Smooth muscle cell of the brain vasculature (primary cell): ENCODE measurements around the gene WDR47.
"Not testable (repeated sequence)": the region's sequence is repeated elsewhere in the genome, so short reads cannot be mapped to it uniquely, and the experiment has no call there.

Experiments used
- DNase-seq: peaks from one replicate; pipeline ENCODE4 v3.0.0-alpha.2; 2012; ENCODE audit warnings: low read depth, low spot score

WDR47 gene

GRCh38 chr1:109052145-109052544 lies 10.2 kb upstream of the WDR47 start:
- not testable (repeated sequence) for DNase-seq

- no peak for DNase-seq
These were observed 8.5 kb upstream of the WDR47 start for GRCh38 chr1:109050228-109050995.

DNA sequence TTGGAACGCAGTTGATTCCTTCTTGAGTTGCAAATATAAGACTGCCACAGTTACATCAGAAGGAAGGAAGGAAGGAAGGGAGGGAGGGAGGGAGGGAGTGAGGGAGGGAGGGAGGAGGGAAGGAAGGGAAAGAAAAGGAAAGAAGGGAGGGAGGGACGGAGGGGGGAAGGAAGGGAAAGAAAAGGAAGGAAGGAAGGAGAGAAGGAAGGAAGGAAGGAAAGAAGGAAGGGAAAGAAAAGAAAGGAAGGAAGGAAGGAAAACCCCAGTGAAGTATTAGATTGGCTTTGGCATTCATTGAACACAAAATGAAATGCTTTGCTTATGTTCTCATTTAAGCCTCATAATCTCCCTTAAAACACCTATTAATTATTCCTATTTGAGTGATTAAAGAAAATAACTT lies 6.4 kb upstream of the WDR47 start:
- no peak for DNase-seq

GRCh38 chr1:109047339-109047738 lies 5.4 kb upstream of the WDR47 start:
- DNase-seq = no peak

GRCh38 chr1:109046671-109047070 lies 4.8 kb upstream of the WDR47 start:
- DNase-seq = no peak

- DNase-seq = no peak
These were observed 3.7 kb upstream of the WDR47 start for GRCh38 chr1:109045595-109045994.

DNA sequence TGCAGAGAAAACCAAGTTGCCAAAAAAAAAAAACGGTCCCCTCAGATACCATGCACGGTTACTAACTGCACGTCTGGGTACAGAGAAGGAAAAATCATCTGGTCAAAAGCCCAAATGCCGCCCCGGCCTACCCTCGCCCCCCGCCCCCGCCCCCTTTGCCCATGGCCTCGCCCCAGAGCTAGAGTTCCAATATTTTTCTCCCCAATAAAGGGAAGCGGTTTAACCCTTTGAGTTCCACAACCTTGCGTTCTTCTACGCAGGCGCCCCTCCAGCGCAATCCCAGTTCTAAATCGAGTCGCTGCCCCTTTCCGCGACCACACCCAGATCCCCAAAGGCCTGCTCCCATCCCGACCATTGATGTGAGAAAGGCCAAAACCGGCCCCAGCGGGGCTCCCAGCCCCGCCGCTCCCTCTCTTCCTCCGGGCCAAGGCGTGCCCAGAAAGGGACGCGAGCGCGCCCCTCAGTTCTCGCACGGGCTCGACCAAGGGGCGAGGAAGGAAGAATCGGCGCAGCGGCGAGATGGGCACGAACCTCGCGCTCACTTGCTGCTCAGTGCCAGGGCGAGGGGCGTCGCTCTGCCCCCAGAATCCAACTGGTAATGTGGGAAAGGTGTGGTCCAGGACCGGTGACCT lies 797 bp downstream of the WDR47 start:
- no peak for DNase-seq

- DNase-seq = no peak
These were observed 1.3 kb downstream of the WDR47 start for GRCh38 chr1:109040627-109040988.

GRCh38 chr1:109034382-109034781 lies 7.5 kb downstream of the WDR47 start:
- DNase-seq = no peak

DNA sequence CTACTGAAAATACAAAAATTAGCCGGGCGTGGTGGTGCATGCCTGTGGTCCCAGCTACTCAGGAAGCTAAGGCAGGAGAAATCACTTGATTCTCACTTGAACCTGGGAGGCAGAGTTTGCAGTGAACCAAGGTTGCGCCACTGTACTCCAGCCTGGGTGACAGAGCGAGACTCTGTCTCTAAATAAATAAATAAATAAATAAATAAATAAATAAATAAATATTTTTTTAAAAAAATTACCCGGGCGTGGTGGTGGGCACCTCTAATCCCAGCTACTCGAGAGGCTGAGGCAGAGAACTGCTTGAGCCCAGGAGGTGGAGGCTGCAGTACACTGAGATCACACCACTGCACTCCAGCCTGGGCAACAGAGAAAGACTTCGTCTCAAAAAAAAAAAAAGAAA lies 12.4 kb downstream of the WDR47 start:
- DNase-seq = not testable (repeated sequence)

DNA sequence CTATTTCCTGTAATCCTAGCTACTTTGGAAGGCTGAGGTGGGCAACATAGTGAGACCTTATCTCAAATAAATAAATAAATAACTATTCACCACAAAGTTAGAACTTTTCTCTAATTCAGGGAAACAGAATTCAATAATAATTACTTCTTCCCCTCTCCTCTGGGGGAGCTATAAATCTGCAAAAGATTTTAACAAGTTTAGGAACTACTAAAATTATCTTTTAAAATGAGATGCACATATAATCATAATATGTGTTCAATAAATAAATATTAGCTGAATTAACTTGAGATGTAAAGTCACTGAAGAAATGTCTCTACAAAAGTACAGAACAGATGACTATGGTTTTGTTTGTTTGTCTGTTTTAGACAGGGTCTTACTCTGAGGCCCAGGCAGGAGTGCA lies 14.1 kb downstream of the WDR47 start:
- DNase-seq = no peak

GRCh38 chr1:109025694-109026093 lies 16.2 kb downstream of the WDR47 start:
- no peak for DNase-seq

GRCh38 chr1:109024646-109025045 lies 17.3 kb downstream of the WDR47 start:
- no peak for DNase-seq

- DNase-seq = no peak
These were observed 21.1 kb downstream of the WDR47 start for GRCh38 chr1:109020693-109021257.

DNA sequence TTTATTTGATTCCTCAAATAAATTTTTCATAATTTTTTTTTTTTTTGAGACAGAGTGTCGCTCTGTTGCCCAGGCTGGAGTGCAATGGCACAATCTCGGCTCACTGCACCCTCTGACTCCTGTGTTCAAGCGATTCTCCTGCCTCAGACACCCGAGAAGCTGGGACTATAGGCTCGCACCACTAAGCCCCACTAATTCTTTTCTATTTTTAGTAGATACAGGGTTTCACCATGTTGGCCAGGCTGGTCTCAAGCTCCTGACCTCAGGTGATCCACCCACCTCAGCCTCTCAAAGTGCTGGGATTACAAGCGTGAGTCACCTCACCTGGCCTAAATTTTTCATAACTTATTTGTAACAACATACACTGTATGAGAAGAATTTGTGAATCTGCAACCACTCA lies 24.2 kb downstream of the WDR47 start:
- not testable (repeated sequence) for DNase-seq

GRCh38 chr1:109017134-109017533 lies 24.8 kb downstream of the WDR47 start:
- DNase-seq = no peak

DNA sequence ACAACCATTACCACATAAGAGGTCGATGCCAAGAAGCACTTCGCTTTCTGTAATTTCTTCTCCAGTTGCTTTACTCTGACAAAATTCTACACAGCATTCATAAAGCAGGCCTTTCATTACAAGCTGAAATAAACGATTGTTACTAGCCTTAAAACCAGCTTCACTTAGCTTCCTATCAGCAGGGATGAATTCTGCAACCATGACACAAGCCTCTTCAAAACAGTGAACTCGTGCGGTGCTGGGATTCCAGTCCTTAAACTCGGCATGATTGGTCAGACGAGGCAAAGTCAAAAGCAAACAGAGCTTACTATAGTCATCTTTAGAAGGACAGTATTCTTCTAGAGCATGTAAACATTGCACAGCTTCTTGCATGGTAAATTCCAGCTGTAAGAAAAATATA lies 30.6 kb downstream of the WDR47 start:
- DNase-seq = peak; percentile 10

- not testable (repeated sequence) for DNase-seq
These were observed 45.3 kb downstream of the WDR47 start for GRCh38 chr1:108996622-108997021.

- DNase-seq = no peak
These were observed 58.8 kb downstream of the WDR47 start for GRCh38 chr1:108983114-108983513.

DNA sequence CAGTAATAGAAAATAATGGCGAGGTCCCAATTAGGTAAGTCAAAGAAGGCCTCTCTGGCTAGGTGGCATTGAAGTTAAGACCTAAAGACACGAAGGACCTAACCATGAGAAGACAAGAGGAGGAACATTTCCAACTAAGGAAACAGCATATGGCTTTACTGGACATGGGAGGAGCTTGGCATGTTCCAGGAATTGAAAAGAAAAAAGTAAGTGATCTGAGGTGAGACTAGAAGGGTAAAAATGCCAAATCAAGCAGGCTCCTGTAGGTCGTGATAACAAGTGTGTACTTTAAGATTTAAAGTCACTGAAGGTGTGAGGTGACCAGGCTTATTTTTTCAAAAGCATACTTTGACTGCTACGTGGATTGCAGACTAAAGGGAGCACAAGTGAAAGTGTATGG lies 65.2 kb downstream of the WDR47 start:
- DNase-seq = no peak

DNA sequence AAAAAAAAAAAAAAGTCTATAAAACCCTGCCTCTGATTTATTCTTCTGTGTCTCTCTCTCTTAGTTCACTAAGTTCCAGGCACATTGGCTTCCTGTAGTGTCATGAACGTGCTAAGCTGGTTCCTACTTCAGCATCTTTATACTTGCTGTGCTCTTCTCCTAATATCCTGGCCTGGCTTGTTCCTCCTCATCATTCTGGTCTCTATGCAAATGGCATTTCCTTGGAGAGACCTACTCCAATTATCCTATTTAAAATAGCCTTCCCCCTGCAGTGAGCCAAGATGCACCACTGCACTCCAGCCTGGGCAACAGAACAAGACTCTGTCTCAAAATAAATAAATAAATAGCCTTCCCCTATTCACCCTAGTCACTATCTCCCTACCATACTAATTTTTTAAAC lies 69.0 kb downstream of the WDR47 start:
- no peak for DNase-seq

DNA sequence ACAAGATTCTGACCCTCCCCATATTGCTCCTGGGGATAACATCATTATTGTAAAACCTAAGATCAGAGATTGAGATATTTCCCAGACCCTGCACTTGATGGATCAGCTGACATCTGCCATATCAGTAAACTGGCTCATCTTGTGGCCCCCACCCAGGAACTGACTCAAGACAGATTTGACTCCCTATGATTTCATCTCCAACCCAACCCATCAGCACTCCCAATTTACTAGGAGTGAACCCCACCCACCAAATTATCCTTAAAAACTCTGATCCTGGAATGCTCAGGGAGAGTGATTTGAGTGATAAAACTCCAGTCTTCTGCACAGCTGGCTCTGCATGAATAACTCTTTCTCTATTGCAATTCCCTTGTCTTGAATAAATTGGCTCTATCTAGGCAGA lies 72.6 kb downstream of the WDR47 start:
- no peak for DNase-seq

DNA sequence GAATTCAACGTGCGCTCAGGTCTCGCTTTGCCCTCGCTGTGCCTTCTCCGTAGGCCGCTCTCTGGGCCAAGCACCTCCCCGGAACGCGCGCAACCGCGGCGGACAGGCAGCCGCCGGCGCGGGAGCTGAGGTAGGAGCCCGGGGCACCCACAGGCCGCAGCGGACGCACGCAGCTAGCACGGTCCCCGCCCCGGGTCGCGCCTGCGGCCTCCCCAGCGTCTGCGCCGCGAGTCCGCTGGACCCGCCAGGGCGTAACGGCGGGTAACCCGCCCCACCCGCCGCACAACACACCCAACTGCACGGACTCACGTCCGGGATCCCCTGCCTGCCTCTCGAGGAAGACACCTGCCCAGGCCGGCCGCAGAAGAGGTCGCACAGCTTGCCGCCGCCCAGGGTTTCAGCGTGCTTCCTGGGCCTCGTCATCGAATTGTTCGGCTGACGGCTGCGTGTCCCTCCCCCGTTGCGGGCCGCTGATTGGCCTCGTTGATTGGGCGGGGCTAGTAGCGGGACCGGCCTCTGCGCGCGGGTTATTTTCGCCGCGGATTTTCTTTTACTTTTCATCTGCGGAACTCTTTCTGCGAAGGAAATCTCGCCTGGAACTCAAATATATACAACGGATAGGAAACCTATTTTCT lies 78.7 kb downstream of the WDR47 start, which contains the start of gene CLCC1:
Gene CLCC1 (minus strand): TSS at position 433 of the 635 bp plus-strand sequence. CDS start 13,047 bp downstream, outside the sequence.
- peak; percentile 58 for DNase-seq
